K562 (cell line): Measurements from ENCODE around the gene CMTM8. TPM values are rescaled to one million over a fixed set of nuclear protein-coding genes. Genes with fewer than 3 reads are reported as not detected.

Source experiments
- ATAC-seq: fragments of 200-7000 bp; cut with Tn5 transposase; 3 replicates; pipeline ENCODE4 v1.9.1; 2020; ENCODE audit warnings: moderate library complexity
- BruUV-seq: library from RNA; stranded (reverse); fragments of 400-500 nt; replicated peaks from 2 replicates; lab custom pipeline; 2021; lab: Mats Ljungman, UMichigan
- CTCF ChIA-PET: fragments of 300-600 bp; formaldehyde crosslinking; extraction: SDS; loops from one replicate; lab custom pipeline; 2021; ENCODE audit warnings: low intra/inter-chr PET ratio; lab: Yijun Ruan, JAX
- POLR2A ChIA-PET: fragments of 300-600, 350-650 bp; sonication (Branson Sonifier 250); formaldehyde crosslinking; extraction: SDS; loops from one replicate; lab custom pipeline; 2021; ENCODE audit warnings: antibody characterized with exemption, inconsistent platforms; lab: Yijun Ruan, JAX
- DNase-seq, 4 experiments: peaks; one replicate each; pipeline versions ENCODE4 v3.0.0 to v3.0.0-alpha.2; 2011 to 2018; ENCODE audit warnings: low spot score in 3 of 4, mixed read lengths in 3 of 4; ENCODE audit errors: extremely low read depth in 1 of 4
- FAIRE-seq: peaks from 2 replicates; lab custom pipeline; 2011; peaks lifted over from hg19 to GRCh38; lab: Jason Lieb, UNC
- H2AFZ ChIP-seq: 2 replicates; pipeline ENCODE4 v1.6.0; 2011; ENCODE audit warnings: low read depth, low read length, control low read depth, inconsistent platforms
- H3K27ac ChIP-seq: fragments of 200-600 bp; 3 replicates; pipeline ENCODE4 v1.8.0; 2011; ENCODE audit warnings: low read depth, mild to moderate bottlenecking, control low read depth, inconsistent platforms, low read length, moderate library complexity, mixed read lengths; ENCODE audit errors: extremely low read depth
- H3K27me3 ChIP-seq, 2 experiments: fragments of 300-600 bp in 1 of 2; 2 replicates in 1 of 2; 3 replicates in 1 of 2; pipeline versions ENCODE4 v1.6.0 to v1.8.0; 2011; ENCODE audit warnings: inconsistent platforms in 2 of 2, low read length in 2 of 2, mild to moderate bottlenecking in 1 of 2, mixed read lengths in 1 of 2, moderate library complexity in 1 of 2; ENCODE audit not compliant: control insufficient read depth in 2 of 2, insufficient read depth in 2 of 2
- H3K36me3 ChIP-seq: fragments of 300-600 bp; 3 replicates; pipeline ENCODE4 v1.8.0; 2011; ENCODE audit warnings: mild to moderate bottlenecking, low read length, inconsistent platforms; ENCODE audit not compliant: control insufficient read depth, insufficient read depth
- H3K4me1 ChIP-seq, 2 experiments: fragments of 200-600 bp in 1 of 2; replicated peaks in 1 of 2; 2 replicates in 1 of 2; 3 replicates in 1 of 2; pipeline versions ENCODE4 v1.5.1 to v1.8.0; 2011; ENCODE audit warnings: inconsistent platforms in 2 of 2, low read length in 2 of 2, mild to moderate bottlenecking in 1 of 2, mixed read lengths in 1 of 2, moderate library complexity in 1 of 2; ENCODE audit not compliant: control insufficient read depth in 2 of 2, insufficient read depth in 2 of 2
- H3K4me2 ChIP-seq: 2 replicates; pipeline ENCODE4 v1.6.1; 2011; ENCODE audit warnings: low read length, control low read depth, inconsistent platforms, mixed read lengths; ENCODE audit not compliant: insufficient read depth
- H3K4me3 ChIP-seq: fragments of 200-600 bp; sonication (generic), shearing (Covaris generic); 2 replicates; pipeline ENCODE4 v1.5.1; 2016; ENCODE audit warnings: control low read depth, inconsistent platforms
- H3K79me2 ChIP-seq: fragments of 200-600 bp; 3 replicates; pipeline ENCODE4 v1.8.0; 2011; ENCODE audit warnings: low read length, inconsistent platforms; ENCODE audit not compliant: control insufficient read depth, insufficient read depth
- H3K9ac ChIP-seq, 2 experiments: 2 replicates each; pipeline versions ENCODE4 v1.6.0 to v1.6.1; 2011; ENCODE audit warnings: low read depth in 2 of 2, low read length in 2 of 2, control low read depth in 1 of 2, inconsistent platforms in 1 of 2, mild to moderate bottlenecking in 1 of 2, mixed read lengths in 1 of 2; ENCODE audit not compliant: insufficient read depth in 1 of 2
- H3K9me1 ChIP-seq: one replicate; pipeline ENCODE4 v1.6.0; 2011; ENCODE audit warnings: inconsistent platforms, mild to moderate bottlenecking, low read length, moderate library complexity; ENCODE audit not compliant: control insufficient read depth, insufficient read depth
- H3K9me3 ChIP-seq: replicated peaks from 2 replicates; pipeline ENCODE4 v1.5.1; 2011; ENCODE audit warnings: low read depth, low read length, inconsistent platforms; ENCODE audit not compliant: control insufficient read depth, insufficient read depth
- H4K20me1 ChIP-seq: replicated peaks from 2 replicates; pipeline ENCODE4 v1.6.1; 2011; ENCODE audit warnings: low read length, inconsistent platforms, mixed read lengths; ENCODE audit not compliant: control insufficient read depth, insufficient read depth
- BRD4 ChIP-seq: fragments of 200-600 bp; sonication (generic); IDR thresholded peaks from 2 replicates; pipeline ENCODE4 v1.6.1; 2017; ENCODE audit warnings: inconsistent platforms
- CBX8 ChIP-seq: fragments of 200-600 bp; sonication (generic); IDR thresholded peaks from 2 replicates; pipeline ENCODE4 v1.6.1; 2012; ENCODE audit warnings: borderline replicate concordance, mixed run types, low read depth, mild to moderate bottlenecking, moderate library complexity, mixed read lengths, low read length, control low read depth, inconsistent platforms; ENCODE audit not compliant: poor library complexity, severe bottlenecking; ENCODE audit errors: extremely low read depth
- DDX20 ChIP-seq: fragments of 450-650 bp; IDR thresholded peaks from 2 replicates; pipeline ENCODE4 v1.6.1; 2016; ENCODE audit warnings: missing genetic modification characterization, low read depth, mild to moderate bottlenecking, missing compliant biosample characterization, moderate library complexity
- FUS ChIP-seq: fragments of 200-400 bp; formaldehyde crosslinking; optimal IDR thresholded peaks from 2 replicates; pipeline ENCODE3; 2017; ENCODE audit warnings: low read depth, low read length
- MAFF ChIP-seq: IDR thresholded peaks from 2 replicates; pipeline ENCODE4 v1.6.1; 2012; ENCODE audit warnings: low read length, improper control_type of control experiment
- MECOM ChIP-seq: fragments of 250-450 bp; sonication (Bioruptor Pico); IDR thresholded peaks from 2 replicates; pipeline ENCODE4 v1.8.0; 2022; ENCODE audit warnings: inconsistent platforms
- MTA1 ChIP-seq: fragments of 450-650 bp; IDR thresholded peaks from 2 replicates; pipeline ENCODE4 v1.6.1; 2017; ENCODE audit warnings: borderline replicate concordance
- NFATC3 ChIP-seq: fragments of 450-650 bp; IDR thresholded peaks from 2 replicates; pipeline ENCODE4 v1.6.1; 2017; ENCODE audit warnings: mild to moderate bottlenecking
- NFRKB ChIP-seq: fragments of 450-650 bp; IDR thresholded peaks from 2 replicates; pipeline ENCODE4 v1.6.1; 2016; ENCODE audit warnings: low read depth
- SMAD2 ChIP-seq: fragments of 150-350 bp; IDR thresholded peaks from 2 replicates; pipeline ENCODE4 v1.6.1; 2014; ENCODE audit warnings: low read depth, mild to moderate bottlenecking, low read length
- SMARCA4 ChIP-seq: fragments of 450-650 bp; IDR thresholded peaks from 2 replicates; pipeline ENCODE4 v1.6.1; 2016
- SRF ChIP-seq, 2 experiments: fragments of 250-450, 450-650 bp in 1 of 2; sonication (Bioruptor Pico) in 1 of 2; sonication (generic) in 1 of 2; formaldehyde crosslinking; IDR thresholded peaks; 2 replicates each; pipeline versions ENCODE4 v1.5.0 to v1.5.1; 2020 to 2022; ENCODE audit warnings: mild to moderate bottlenecking in 1 of 2, missing genetic modification reagents in 1 of 2
- TRIM24 ChIP-seq, 2 experiments: fragments of 450-650 bp; IDR thresholded peaks; 2 replicates each; pipeline ENCODE4 v1.6.1; 2016
- TRIM28 ChIP-seq: fragments of 450-650 bp; IDR thresholded peaks from 2 replicates; pipeline ENCODE4 v1.6.1; 2017
- ZNF551 ChIP-seq: fragments of 250-450 bp; sonication (Bioruptor Pico); IDR thresholded peaks from 2 replicates; pipeline ENCODE4 v1.5.0; 2021; ENCODE audit warnings: mild to moderate bottlenecking, moderate library complexity
- ZNF695 ChIP-seq: fragments of 450-650 bp; formaldehyde crosslinking; IDR thresholded peaks from 2 replicates; pipeline ENCODE4 v1.4.0; 2020; ENCODE audit warnings: mild to moderate bottlenecking, moderate library complexity
- ZNF696 ChIP-seq: fragments of 250-450 bp; sonication (Bioruptor Pico); conservative IDR thresholded peaks from 2 replicates; pipeline ENCODE4 v1.4.0; 2020; ENCODE audit warnings: mild to moderate bottlenecking, moderate library complexity
- ZNF76 ChIP-seq: fragments of 250-450 bp; sonication (Bioruptor Pico); IDR thresholded peaks from 2 replicates; pipeline ENCODE4 v1.4.0; 2020; ENCODE audit warnings: mild to moderate bottlenecking, moderate library complexity, borderline replicate concordance
- WGBS: fragments of 100-300 bp; shearing (Covaris generic); methylation state at CpG from one replicate; pipeline ENCODE4 v1.1.6; 2016; ENCODE audit warnings: low coverage, mixed read lengths; ENCODE audit not compliant: insufficient coverage; ENCODE audit errors: missing lambda C conversion rate; 5-methylcytosine and 5-hydroxymethylcytosine counted together
- in situ Hi-C: fragments of 300-500 bp; cut with MboI; formaldehyde crosslinking; loops from 4 replicates; pipeline ENCODE4 v1.15.0; 2018; ENCODE audit warnings: inconsistent platforms, mixed read lengths
- intact Hi-C: fragments of 100-400 bp; cut with micrococcal nuclease; formaldehyde crosslinking; loops from 2 replicates; pipeline ENCODE4 v1.14.2; 2022
- polyA plus RNA-seq, 8 experiments: library from polyadenylated mRNA; depleted of rRNA in 4 of 8; stranded (reverse) in 5 of 8; unstranded in 3 of 8; fragments of >200 nt; fragmentation: Nextera tagmentation in 2 of 8; fragmentation: Illumina TruSeq in 1 of 8; extraction: Ambion mirVana in 2 of 8; extraction: Trizol in 1 of 8; gene quantifications; 2 replicates each; pipeline versions ENCODE4 v1.2.1 to v1.2.3, GENCODE V29; 2011 to 2014; ENCODE audit warnings: inconsistent platforms in 1 of 8, missing spikeins in 1 of 8
- total RNA-seq, 7 experiments: library from RNA; depleted of rRNA in 6 of 7; stranded (reverse); fragments of >200 nt in 6 of 7; fragmentation: Illumina TruSeq in 2 of 7; extraction: Trizol in 2 of 7; gene quantifications; 2 replicates each; pipeline versions ENCODE4 v1.2.1 to v1.2.3, GENCODE V29; 2011 to 2021; ENCODE audit warnings: low replicate concordance in 1 of 7
- TF ChIP-seq, protein P1 (sequence below): fragments of 250-450 bp; sonication (Bioruptor Pico); IDR thresholded peaks from 2 replicates; pipeline ENCODE4 v1.5.0; 2021; ENCODE audit warnings: mild to moderate bottlenecking, moderate library complexity

Gene CMTM8
- total and polyA plus RNA-seq, 9 of the 15 experiments (the other 6 are each of a cell fraction or from before 2014, with no cell fraction given) = not detected

- 0% methylated on average over 2 of the region's 2 CpGs for WGBS
- TF ChIP-seq MECOM (no peak), SMAD2 (no peak), BRD4 (no peak), NFATC3 (no peak), NFRKB (no peak), ZNF695 (CRISPR knock-in tag) (no peak), ZNF76 (CRISPR knock-in tag) (no peak), FUS (no peak), ZNF551 (CRISPR knock-in tag) (no peak), TRIM24 (IDR thresholded peaks at IDR 0.05) (no peak), DDX20 (no peak), MTA1 (no peak), MAFF (no peak), ZNF696 (CRISPR knock-in tag) (no peak), SMARCA4 (no peak), SRF (CRISPR knock-in tag; IDR thresholded peaks at IDR 0.05) (no peak), CBX8 (no peak), TRIM28 (no peak)
- TF ChIP-seq, protein P1, sequence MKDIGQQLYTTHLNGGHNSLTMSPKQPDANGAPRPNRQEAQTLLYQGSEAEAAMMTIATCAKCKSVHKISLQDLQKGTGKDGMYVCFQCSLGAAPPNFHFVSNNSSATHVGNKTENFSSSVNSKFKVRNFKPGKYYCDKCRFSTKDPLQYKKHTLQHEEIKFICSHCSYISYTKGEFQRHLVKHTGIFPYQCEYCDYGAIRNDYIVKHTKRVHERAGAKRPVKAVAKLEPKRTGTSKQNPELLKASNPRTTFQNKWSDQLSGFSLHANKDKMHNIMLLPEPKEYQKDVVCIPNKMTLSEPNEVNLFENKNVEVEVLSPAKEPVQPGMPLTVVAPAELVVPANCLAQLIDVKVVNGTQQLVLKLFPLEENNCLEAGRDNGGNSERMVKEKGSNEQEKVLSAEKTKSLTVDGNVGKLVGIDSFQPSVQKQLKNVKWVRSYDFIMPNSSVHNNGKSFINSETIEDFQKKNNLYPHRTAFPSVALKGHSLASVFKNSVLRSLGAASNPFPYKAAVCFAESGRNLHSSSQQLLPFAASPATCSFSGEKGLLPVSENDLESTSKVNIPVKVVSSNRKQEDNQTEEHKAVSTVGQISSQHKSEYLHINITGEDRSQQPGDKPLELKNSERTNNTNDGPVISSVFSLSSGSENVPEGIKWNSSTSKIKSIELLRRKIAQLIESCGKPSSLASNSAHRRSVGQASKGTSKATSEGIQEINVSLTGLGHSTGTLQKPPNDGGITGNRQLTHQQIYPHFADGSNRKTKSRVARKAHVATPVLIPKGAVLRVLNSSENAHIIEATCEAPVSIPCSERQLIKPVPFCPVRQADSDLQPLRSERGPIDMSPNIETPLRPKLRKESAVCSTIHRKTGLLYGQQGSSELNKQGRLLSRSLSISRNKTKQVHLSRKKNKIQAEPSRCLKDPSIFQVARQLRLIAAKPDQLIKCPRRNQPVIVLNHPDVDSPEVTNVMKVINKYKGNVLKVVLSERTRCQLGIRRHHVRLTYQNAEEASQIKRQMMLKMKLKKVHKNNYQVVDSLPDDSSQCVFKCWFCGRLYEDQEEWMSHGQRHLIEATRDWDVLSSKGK = no peak
- in situ Hi-C loops = no loop called here
- Histone ChIP-seq H3K27ac (no peak overlapping the region), H2AFZ (no peak overlapping the region), H3K9ac (no peak overlapping the region), H3K9me3 (no peaks in the 10 kb centered on the region), H3K27me3 (peaks cover 8 to 14% of the 10 kb centered on the region in 2 experiments; a peak in 4 of 5 replicates), H3K36me3 (no peaks in the 10 kb centered on the region), H3K4me2 (no peak overlapping the region), H4K20me1 (no peaks in the 10 kb centered on the region), H3K4me1 (no peaks in the 10 kb centered on the region), H3K9me1 (no peaks in the 10 kb centered on the region), H3K79me2 (no peaks in the 10 kb centered on the region), H3K4me3 (no peak overlapping the region)
- intact Hi-C loops = no loop called here
- DNase-seq (no peak), ATAC-seq (no peak), FAIRE-seq (no peak)
- ChIA-PET CTCF (no interaction called here), POLR2A (interaction anchor here (0.6 to 0.7 kb wide), 2 partner anchors 20 to 100 kb away, joined by 3 to 4 read pairs; no protein-coding TSS in a partner anchor)
- BruUV-seq = no TSS peak
These were observed 40.2 kb downstream of the CMTM8 start for GRCh38 chr3:32278714-32279113.
